H1 (cell line): ENCODE results near the gene KLK8. TPM values are rescaled to one million over a fixed set of nuclear protein-coding genes. Genes with fewer than 3 reads are reported as not detected.
A peak's percentile ranks its signal among the peaks of the same experiment; 100 is the strongest.

Experiments used
- CTCF ChIA-PET: fragments of 300-600 bp; sonication (Branson Sonifier 250); formaldehyde crosslinking; loops from one replicate; lab custom pipeline; 2021; ENCODE audit not compliant: partially characterized antibody; lab: Charles Lee
- POLR2A ChIA-PET: fragments of 300-600 bp; sonication (Branson Sonifier 250); formaldehyde crosslinking; loops from one replicate; lab custom pipeline; 2021; ENCODE audit warnings: inconsistent platforms; ENCODE audit not compliant: partially characterized antibody; lab: Charles Lee
- DNase-seq, 2 experiments: peaks; one replicate each; pipeline versions ENCODE4 v3.0.0 to v3.0.0-alpha.2; 2010 to 2022; ENCODE audit warnings: low spot score in 2 of 2, low read depth in 1 of 2, mixed read lengths in 1 of 2
- FAIRE-seq: peaks from 2 replicates; lab custom pipeline; 2011; peaks lifted over from hg19 to GRCh38; lab: Jason Lieb, UNC
- H2AFZ ChIP-seq: 2 replicates; pipeline ENCODE4 v1.8.1; 2012; ENCODE audit warnings: low read length, inconsistent platforms
- H2AK5ac ChIP-seq: 2 replicates; pipeline ENCODE4 v1.6.1; 2013; ENCODE audit warnings: low read depth, low read length
- H2BK120ac ChIP-seq: replicated peaks from 2 replicates; pipeline ENCODE3; 2013; ENCODE audit warnings: low read depth, low read length, inconsistent platforms
- H2BK12ac ChIP-seq: 2 replicates; pipeline ENCODE4 v1.6.1; 2013; ENCODE audit warnings: low read depth, low read length
- H2BK15ac ChIP-seq: 2 replicates; pipeline ENCODE4 v1.6.1; 2013; ENCODE audit warnings: low read length
- H2BK20ac ChIP-seq: 2 replicates; pipeline ENCODE4 v1.6.1; 2013; ENCODE audit warnings: low read length
- H2BK5ac ChIP-seq: 2 replicates; pipeline ENCODE4 v1.6.1; 2013; ENCODE audit warnings: low read depth, low read length
- H3K14ac ChIP-seq: 2 replicates; pipeline ENCODE4 v1.6.1; 2013; ENCODE audit warnings: inconsistent platforms; ENCODE audit not compliant: insufficient read length
- H3K18ac ChIP-seq: 2 replicates; pipeline ENCODE4 v1.6.1; 2013; ENCODE audit warnings: low read length; ENCODE audit errors: extremely low read depth
- H3K23ac ChIP-seq: 2 replicates; pipeline ENCODE4 v1.6.1; 2013; ENCODE audit warnings: inconsistent platforms; ENCODE audit not compliant: insufficient read length
- H3K23me2 ChIP-seq: 2 replicates; pipeline ENCODE4 v1.6.1; 2013; ENCODE audit warnings: low read depth, low read length
- H3K27ac ChIP-seq: 2 replicates; pipeline ENCODE4 v1.6.1; 2011; ENCODE audit warnings: low read depth, low read length, inconsistent platforms
- H3K27me3 ChIP-seq, 4 experiments: replicated peaks in 1 of 4; 1 replicate in 1 of 4; 2 replicates in 3 of 4; pipeline versions ENCODE4 v1.6.1 to v1.8.1; 2011 to 2013; ENCODE audit warnings: low read length in 3 of 4, mild to moderate bottlenecking in 3 of 4, inconsistent platforms in 2 of 4, mixed read lengths in 2 of 4, moderate library complexity in 1 of 4; ENCODE audit not compliant: control insufficient read depth in 3 of 4, insufficient read depth in 3 of 4; ENCODE audit errors: extremely low read depth in 1 of 4
- H3K36me3 ChIP-seq, 4 experiments: 2 replicates each; pipeline versions ENCODE4 v1.6.1 to v1.8.1; 2011 to 2013; ENCODE audit warnings: mild to moderate bottlenecking in 4 of 4, low read length in 3 of 4, moderate library complexity in 2 of 4, control low read depth in 1 of 4, inconsistent platforms in 1 of 4; ENCODE audit not compliant: insufficient read depth in 4 of 4, control insufficient read depth in 2 of 4
- H3K4ac ChIP-seq: replicated peaks from 2 replicates; pipeline ENCODE3; 2013; ENCODE audit warnings: low read length, low read depth, mixed read lengths, inconsistent platforms; ENCODE audit not compliant: insufficient read length
- H3K4me1 ChIP-seq, 4 experiments: replicated peaks in 1 of 4; 1 replicate in 1 of 4; 2 replicates in 3 of 4; pipeline versions ENCODE4 v1.6.1 to v1.8.1; 2011 to 2013; ENCODE audit warnings: low read length in 3 of 4, inconsistent platforms in 2 of 4, mixed read lengths in 1 of 4; ENCODE audit not compliant: insufficient read depth in 4 of 4, control insufficient read depth in 3 of 4
- H3K4me2 ChIP-seq, 2 experiments: 2 replicates each; pipeline versions ENCODE4 v1.6.1 to v1.8.1; 2011 to 2013; ENCODE audit warnings: low read depth in 2 of 2, low read length in 2 of 2, control low read depth in 1 of 2, inconsistent platforms in 1 of 2, mild to moderate bottlenecking in 1 of 2; ENCODE audit not compliant: insufficient read depth in 1 of 2
- H3K4me3 ChIP-seq, 4 experiments: fragments of 200-600, 300-600 bp in 1 of 4; sonication (generic), shearing (Covaris generic), sonication (Bioruptor Twin) in 1 of 4; 2 replicates each; pipeline versions ENCODE4 v1.5.1 to v1.8.1; 2011 to 2016; ENCODE audit warnings: low read length in 4 of 4, low read depth in 3 of 4, control low read depth in 2 of 4, inconsistent platforms in 2 of 4, mild to moderate bottlenecking in 2 of 4, mixed read lengths in 1 of 4, moderate library complexity in 1 of 4; ENCODE audit not compliant: insufficient read depth in 2 of 4; ENCODE audit errors: extremely low read depth in 1 of 4
- H3K56ac ChIP-seq: replicated peaks from 2 replicates; pipeline ENCODE3; 2013; ENCODE audit warnings: low read depth, mild to moderate bottlenecking, mixed read lengths, low read length, inconsistent platforms; ENCODE audit not compliant: insufficient read length
- H3K79me1 ChIP-seq: 2 replicates; pipeline ENCODE4 v1.6.1; 2013; ENCODE audit warnings: low read depth, low read length, control low read depth
- H3K79me2 ChIP-seq, 2 experiments: 2 replicates each; pipeline versions ENCODE4 v1.6.1 to v1.8.1; 2012 to 2013; ENCODE audit warnings: low read length in 2 of 2, mild to moderate bottlenecking in 2 of 2, inconsistent platforms in 1 of 2; ENCODE audit not compliant: insufficient read depth in 2 of 2, control insufficient read depth in 1 of 2
- H3K9ac ChIP-seq, 4 experiments: replicated peaks in 1 of 4; 1 replicate in 1 of 4; 2 replicates in 3 of 4; pipeline versions ENCODE4 v1.6.1 to v1.8.1; 2011 to 2013; ENCODE audit warnings: low read depth in 3 of 4, low read length in 3 of 4, control low read depth in 2 of 4, mild to moderate bottlenecking in 2 of 4, moderate library complexity in 2 of 4, inconsistent platforms in 1 of 4; ENCODE audit errors: extremely low read depth in 1 of 4
- H3K9me3 ChIP-seq, 2 experiments: 2 replicates each; pipeline versions ENCODE4 v1.6.1 to v1.8.1; 2012 to 2013; ENCODE audit warnings: mild to moderate bottlenecking in 2 of 2, moderate library complexity in 2 of 2, control low read depth in 1 of 2, inconsistent platforms in 1 of 2, low read depth in 1 of 2, low read length in 1 of 2, mixed read lengths in 1 of 2; ENCODE audit not compliant: insufficient read depth in 2 of 2
- H4K20me1 ChIP-seq, 2 experiments: replicated peaks in 1 of 2; 2 replicates each; pipeline versions ENCODE3 to v1.8.1; 2011 to 2013; ENCODE audit warnings: inconsistent platforms in 2 of 2, low read length in 2 of 2, mild to moderate bottlenecking in 1 of 2; ENCODE audit not compliant: insufficient read depth in 2 of 2, control insufficient read depth in 1 of 2
- H4K5ac ChIP-seq: 2 replicates; pipeline ENCODE4 v1.6.1; 2013; ENCODE audit warnings: low read length, low read depth, mixed read lengths, inconsistent platforms; ENCODE audit not compliant: insufficient read length
- H4K8ac ChIP-seq: 2 replicates; pipeline ENCODE4 v1.8.0; 2013; ENCODE audit warnings: mild to moderate bottlenecking, moderate library complexity, low read length, inconsistent platforms; ENCODE audit not compliant: insufficient read depth; ENCODE audit errors: extremely low read depth
- H4K91ac ChIP-seq: replicated peaks from 2 replicates; pipeline ENCODE3; 2013; ENCODE audit warnings: low read length, mixed read lengths, inconsistent platforms; ENCODE audit not compliant: insufficient read length
- BACH1 ChIP-seq: IDR thresholded peaks from 2 replicates; pipeline ENCODE4 v1.6.1; 2012; ENCODE audit warnings: low read length, improper control_type of control experiment
- GABPA ChIP-seq: IDR thresholded peaks from 2 replicates; pipeline ENCODE4 v1.6.1; 2011; ENCODE audit warnings: mild to moderate bottlenecking, low read length, moderate library complexity, borderline replicate concordance; ENCODE audit not compliant: insufficient read depth
- GTF2F1 ChIP-seq: IDR thresholded peaks from 2 replicates; pipeline ENCODE4 v1.6.1; 2012; ENCODE audit warnings: low read depth, low read length, improper control_type of control experiment, borderline replicate concordance
- KDM4A ChIP-seq: IDR thresholded peaks from one replicate; pipeline ENCODE4 v1.7.1; 2012; ENCODE audit warnings: low read depth, mild to moderate bottlenecking, moderate library complexity, low read length, inconsistent platforms; ENCODE audit not compliant: severe bottlenecking
- RFX5 ChIP-seq: IDR thresholded peaks from 2 replicates; pipeline ENCODE4 v1.6.1; 2011; ENCODE audit warnings: low read depth, low read length, improper control_type of control experiment, borderline replicate concordance
- SAP30 ChIP-seq: fragments of 300-600 bp; sonication (generic); IDR thresholded peaks from 2 replicates; pipeline ENCODE4 v1.7.1; 2012; ENCODE audit warnings: low read length, moderate library complexity, mild to moderate bottlenecking, inconsistent platforms; ENCODE audit not compliant: insufficient read depth, insufficient replicate concordance
- YY1 ChIP-seq: IDR thresholded peaks from 2 replicates; pipeline ENCODE4 v1.6.1; 2011; ENCODE audit warnings: low read depth, mild to moderate bottlenecking, low read length
- WGBS, 2 experiments: shearing (Covaris generic) in 1 of 2; methylation state at CpG; one replicate each; pipeline versions ENCODE4 v1.1.6 to v1.1.7; 2013 to 2015; ENCODE audit warnings: low lambda C conversion rate in 2 of 2, mixed read lengths in 2 of 2, inconsistent platforms in 1 of 2, low coverage in 1 of 2, missing lambda C conversion rate in 1 of 2; ENCODE audit not compliant: insufficient replicate concordance in 2 of 2, insufficient coverage in 1 of 2, insufficient read length in 1 of 2; ENCODE audit errors: extremely low coverage in 1 of 2, missing lambda C conversion rate in 1 of 2; 5-methylcytosine and 5-hydroxymethylcytosine counted together
- polyA plus RNA-seq, 7 experiments: library from polyadenylated mRNA; depleted of rRNA in 3 of 7; stranded (reverse) in 5 of 7; unstranded in 2 of 7; fragments of >200 nt in 5 of 7; fragments of 200-250 nt in 2 of 7; gene quantifications; 1 replicate in 5 of 7; 2 replicates in 1 of 7; 4 replicates in 1 of 7; pipeline versions ENCODE4 v1.2.1 to v1.2.3, GENCODE V29; 2011 to 2013; ENCODE audit warnings: missing spikeins in 2 of 7, mixed read lengths in 2 of 7
- total RNA-seq: library from RNA; stranded (reverse); fragmentation: NEBNext Ultra II Directional; extraction: Animal tissue kit (Norgen Biotek cat#: 25700); gene quantifications from 2 replicates; pipeline ENCODE4 v1.2.1, GENCODE V29; 2021

The KLK8 gene
- total and polyA plus RNA-seq, 2 of the 8 experiments (the other 6 are each of a cell fraction or from before 2014, with no cell fraction given): 2.9 to 3.6 TPM

- ChIA-PET POLR2A (no interaction called here), CTCF (interaction anchor here (1.2 kb wide), 1 partner anchor 63 kb away, joined by 3 read pairs; no protein-coding TSS in a partner anchor)
- 80% methylated on average over 8 of the region's 8 CpGs; no CpG with 5 or more reads in 1 of the 2 experiments for WGBS, 2 experiments
- 0 out of 2 replicates have a peak overlapping the region, but pooled peaks have one; percentile 27 for H2BK12ac ChIP-seq
- H3K18ac ChIP-seq: no peak overlapping the region
- no peaks in the 10 kb centered on the region for H3K79me1 ChIP-seq
- H3K9ac ChIP-seq: no peak overlapping the region
- H3K23ac ChIP-seq: no peak overlapping the region
- no peaks in the 10 kb centered on the region for H3K36me3 ChIP-seq
- no peak overlapping the region for H2AFZ ChIP-seq
- no peaks in the 10 kb centered on the region for H4K20me1 ChIP-seq
- peak overlapping the region; percentile 75; the same call in 1 of the 2 replicates for H2AK5ac ChIP-seq
- DNase-seq (no peak), FAIRE-seq (no peak)
- no peaks in the 10 kb centered on the region for H3K27me3 ChIP-seq
- H3K27ac ChIP-seq: no peak overlapping the region
- no peaks in the 10 kb centered on the region for H3K9me3 ChIP-seq
- H3K79me2 ChIP-seq: no peaks in the 10 kb centered on the region
- H4K5ac ChIP-seq: no peak overlapping the region
- H2BK120ac ChIP-seq: no peak overlapping the region
- H3K23me2 ChIP-seq: no peaks in the 10 kb centered on the region; the same call in 1 of the 2 replicates
- TF ChIP-seq YY1 (no peak), GABPA (no peak), GTF2F1 (no peak), RFX5 (no peak), KDM4A (no peak), SAP30 (no peak), BACH1 (no peak)
- TF ChIP-seq, all 59 proteins: peak for 0
- Histone ChIP-seq H3K4ac (no peak overlapping the region), H2BK5ac (no peak overlapping the region), H2BK15ac (no peak overlapping the region), H3K4me2 (no peak overlapping the region), H3K4me3 (no peak overlapping the region), H4K91ac (no peak overlapping the region), H2BK20ac (no peak overlapping the region), H4K8ac (no peak overlapping the region; the same call in 1 of the 2 replicates), H3K4me1 (peaks cover 0 to 7% (median 3%) of the 10 kb centered on the region in 4 experiments; a peak in 6 of 7 replicates), H3K14ac (no peak overlapping the region), H3K56ac (no peak overlapping the region)
Observed at GRCh38 chr19:50957587-50957986, 43.8 kb downstream of the KLK8 start.
